NCI-H1417 (cell line): ENCODE data around the gene INKA2.
"Not testable (repeated sequence)": the region's sequence is repeated elsewhere in the genome, so short reads cannot be mapped to it uniquely, and the experiment has no call there.

Source experiments
- DNase-seq, 3 experiments: peaks; one replicate each; lab custom pipeline; 2025; lab: John Stamatoyannopoulos, UW

Gene INKA2

GRCh38 chr1:111750856-111751255 lies 11.7 kb upstream of the INKA2 start:
- no peak for DNase-seq

GRCh38 chr1:111749628-111750027 lies 10.4 kb upstream of the INKA2 start:
- DNase-seq = no peak

- no peak for DNase-seq
Observed at GRCh38 chr1:111747947-111748346, 8.8 kb upstream of the INKA2 start.

GRCh38 chr1:111747282-111747734 lies 8.1 kb upstream of the INKA2 start:
- DNase-seq = peak in 2 of 3 experiments; percentile 12 to 52

GRCh38 chr1:111746614-111746999 lies 7.4 kb upstream of the INKA2 start:
- DNase-seq = no peak

- peak in 2 of 3 experiments; percentile 53 to 62 for DNase-seq
Observed at GRCh38 chr1:111745675-111746613, 6.7 kb upstream of the INKA2 start.

GRCh38 chr1:111743679-111744101 lies 4.5 kb upstream of the INKA2 start:
- no peak for DNase-seq

- no peak for DNase-seq
Observed at GRCh38 chr1:111742938-111743549, 3.8 kb upstream of the INKA2 start.

GRCh38 chr1:111742292-111742691 lies 3.1 kb upstream of the INKA2 start:
- DNase-seq = not testable (repeated sequence)

- peak; percentile 73 to 84 (median 74) for DNase-seq
Observed at GRCh38 chr1:111739925-111740765, 950 bp upstream of the INKA2 start.

GRCh38 chr1:111738436-111739193 lies 580 bp downstream of the INKA2 start:
- DNase-seq = peak; percentile 76 to 93 (median 91)

- DNase-seq = no peak
Observed at GRCh38 chr1:111738133-111738435, 1.1 kb downstream of the INKA2 start.

- no peak for DNase-seq
Observed at GRCh38 chr1:111737216-111738132, 1.7 kb downstream of the INKA2 start.

- peak in 2 of 3 experiments; percentile 7 to 20 for DNase-seq
Observed at GRCh38 chr1:111736548-111737215, 2.5 kb downstream of the INKA2 start.

- DNase-seq = peak; percentile 15 to 77 (median 75)
Observed at GRCh38 chr1:111735858-111736544, 3.2 kb downstream of the INKA2 start.

GRCh38 chr1:111735321-111735720 lies 3.9 kb downstream of the INKA2 start:
- no peak for DNase-seq

GRCh38 chr1:111734856-111735255 lies 4.3 kb downstream of the INKA2 start:
- DNase-seq = no peak

GRCh38 chr1:111734426-111734825 lies 4.8 kb downstream of the INKA2 start:
- no peak for DNase-seq

GRCh38 chr1:111733992-111734341 lies 5.2 kb downstream of the INKA2 start:
- no peak for DNase-seq
